Measurements from ENCODE around the gene RTL5. TPM values are rescaled to one million over a fixed set of nuclear protein-coding genes. Genes with fewer than 3 reads are reported as not detected.

The RTL5 gene
- total RNA-seq, 4 donors from 2014 or later: 8.0 to 19.8 (median 13.3) TPM

GRCh38 chrX:72108666-72109065 lies 23.0 kb downstream of the RTL5 start:
- WGBS: 89% methylated on average over 4 of the region's 10 CpGs
- no peak overlapping the region for H3K27ac ChIP-seq (replicated peaks in 1 of 4)
- intact Hi-C loops (cut with DNase I): no loop called here

GRCh38 chrX:72107841-72108595 lies 23.7 kb downstream of the RTL5 start:
- TF ChIP-seq CTCF (IDR thresholded peaks at IDR 0.05) (no peak), EP300 (IDR thresholded peaks at IDR 0.05) (no peak), POLR2A (IDR thresholded peaks at IDR 0.05; ENCODE audit: low read depth) (no peak)
- Histone ChIP-seq H3K9me3 (no peaks in the 10 kb centered on the region), H3K4me3 (no peak overlapping the region), H3K27ac (replicated peaks in 1 of 4) (peak overlapping the region in 2 of 4 donors; percentile 22 to 36), H3K36me3 (no peaks in the 10 kb centered on the region), H3K27me3 (no peaks in the 10 kb centered on the region), H3K4me1 (peaks cover 0 to 9% (median 4%) of the 10 kb centered on the region in 4 donors)
- DNase-seq (ENCODE audit: extremely low spot score): no peak
- WGBS: 78% methylated on average over 11 of the region's 12 CpGs
- intact Hi-C loops (cut with DNase I): no loop called here

More at GRCh38 chrX:72108666-72109065, 23.0 kb downstream of the RTL5 start:
- no peak for DNase-seq (ENCODE audit: extremely low spot score)
- H3K36me3 ChIP-seq: no peaks in the 10 kb centered on the region
- H3K4me1 ChIP-seq: peaks cover 0 to 15% (median 10%) of the 10 kb centered on the region in 4 donors
- H3K9me3 ChIP-seq: no peaks in the 10 kb centered on the region
- no peak overlapping the region for H3K4me3 ChIP-seq
- H3K27me3 ChIP-seq: no peaks in the 10 kb centered on the region
- TF ChIP-seq POLR2A (IDR thresholded peaks at IDR 0.05; ENCODE audit: low read depth) (no peak), POLR2AphosphoS5 (IDR thresholded peaks at IDR 0.05) (no peak), CTCF (IDR thresholded peaks at IDR 0.05) (no peak), EP300 (IDR thresholded peaks at IDR 0.05) (no peak)

GRCh38 chrX:72107320-72107719 lies 24.4 kb downstream of the RTL5 start:
- TF ChIP-seq CTCF (IDR thresholded peaks at IDR 0.05) (no peak), POLR2AphosphoS5 (IDR thresholded peaks at IDR 0.05) (no peak), EP300 (IDR thresholded peaks at IDR 0.05) (no peak), POLR2A (IDR thresholded peaks at IDR 0.05; ENCODE audit: low read depth) (no peak)
- peak overlapping the region in 2 of 4 donors; percentile 22 to 36 for H3K27ac ChIP-seq (replicated peaks in 1 of 4)

GRCh38 chrX:72105436-72105835 lies 26.3 kb downstream of the RTL5 start:
- H3K9me3 ChIP-seq: no peaks in the 10 kb centered on the region
- intact Hi-C loops (cut with DNase I): no loop called here
- peaks cover 8 to 27% (median 9%) of the 10 kb centered on the region in 4 donors for H3K4me1 ChIP-seq
- no peak for DNase-seq (ENCODE audit: extremely low spot score)
- no peaks in the 10 kb centered on the region for H3K36me3 ChIP-seq
- TF ChIP-seq POLR2A (IDR thresholded peaks at IDR 0.05; ENCODE audit: low read depth) (no peak), CTCF (IDR thresholded peaks at IDR 0.05) (no peak)
- no peak overlapping the region for H3K4me3 ChIP-seq
- WGBS: 59% methylated on average over 6 of the region's 6 CpGs
- H3K27me3 ChIP-seq: no peaks in the 10 kb centered on the region
- peak overlapping the region in 1 of 4 donors; percentile 5 for H3K27ac ChIP-seq (replicated peaks in 1 of 4)

More at GRCh38 chrX:72107320-72107719, 24.4 kb downstream of the RTL5 start:
- intact Hi-C loops (cut with DNase I): no loop called here
- H3K9me3 ChIP-seq: no peaks in the 10 kb centered on the region
- H3K27me3 ChIP-seq: no peaks in the 10 kb centered on the region
- H3K36me3 ChIP-seq: no peaks in the 10 kb centered on the region
- DNase-seq (ENCODE audit: extremely low spot score): no peak
- WGBS: 66% methylated on average over 6 of the region's 6 CpGs
- no peak overlapping the region for H3K4me3 ChIP-seq
- H3K4me1 ChIP-seq: peaks cover 0 to 12% (median 3%) of the 10 kb centered on the region in 4 donors
